COLO668 (cell line): ENCODE results near the gene EGFL6.
"Not testable (repeated sequence)": the region's sequence is repeated elsewhere in the genome, so short reads cannot be mapped to it uniquely, and the experiment has no call there.

Experiments used
- DNase-seq: peaks from one replicate; lab custom pipeline; 2025; ENCODE audit not compliant: unreplicated experiment; lab: John Stamatoyannopoulos, UW

EGFL6 gene

DNA sequence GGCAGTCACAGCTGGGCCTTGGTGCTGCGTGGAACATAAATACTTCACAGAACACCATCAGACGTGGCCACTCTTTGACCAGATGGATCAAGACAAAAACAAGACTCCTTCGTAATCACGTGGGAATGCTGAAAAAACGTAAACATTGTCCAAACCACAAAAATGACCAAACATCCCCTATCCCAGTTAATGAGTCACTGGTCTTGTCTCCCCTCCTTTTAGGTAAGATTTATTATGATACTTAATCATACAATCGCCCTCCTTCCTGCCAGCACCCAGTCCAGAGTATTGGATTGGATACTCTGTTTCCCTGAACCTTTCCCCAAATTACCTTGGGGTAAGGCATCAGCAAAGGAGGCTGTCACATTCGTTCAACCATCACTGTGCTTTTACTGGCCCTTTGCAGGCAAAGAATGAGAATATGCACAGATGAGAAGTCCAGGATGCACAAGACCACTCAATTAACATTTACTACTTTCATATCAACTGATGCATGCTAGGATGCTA is 82.9 kb downstream of the EGFL6 start:
- no peak for DNase-seq

DNA sequence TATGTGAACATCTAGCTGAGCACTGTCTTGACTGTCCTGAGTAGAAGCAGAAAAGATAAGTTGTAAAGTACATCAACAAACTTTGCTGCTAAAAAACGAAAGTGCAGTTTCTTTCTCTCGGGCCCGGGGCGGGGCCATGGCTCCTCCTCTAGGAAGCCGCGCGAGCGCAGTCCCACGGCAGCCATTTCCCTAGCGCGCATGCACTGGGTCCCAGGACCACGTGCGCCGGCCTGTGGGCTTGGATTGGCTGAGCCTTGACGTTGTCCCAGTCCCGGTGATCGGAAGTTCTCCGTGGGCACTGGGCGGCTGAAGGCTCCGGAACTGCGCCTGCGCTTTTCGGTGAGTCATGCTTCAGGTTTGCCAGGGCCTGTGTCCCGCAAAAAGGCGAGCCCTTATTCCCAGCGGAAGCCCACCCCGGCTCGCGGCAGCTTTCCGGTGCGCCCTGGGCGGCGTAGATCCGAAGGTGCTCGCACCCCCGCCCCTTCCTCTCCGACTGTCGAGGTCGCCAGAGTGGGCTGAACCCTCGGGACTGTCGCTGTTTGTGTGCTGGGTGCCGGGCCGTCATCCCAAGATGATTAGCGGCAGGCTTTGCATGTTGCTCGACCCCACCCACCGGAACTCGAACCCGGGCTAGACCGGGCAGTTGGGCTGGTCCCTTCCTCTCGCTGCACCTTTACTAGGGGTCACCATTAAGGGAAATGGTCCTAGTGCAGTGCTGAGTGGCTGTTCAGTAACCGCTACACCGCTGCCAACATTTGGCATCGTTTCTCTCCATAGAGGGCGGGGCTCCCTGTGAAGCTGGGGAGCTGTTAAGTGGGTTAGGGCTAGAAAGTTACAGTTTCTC is 83.7 kb downstream of the EGFL6 start, which contains the start of gene TCEANC:
Gene TCEANC, plus strand, starts transcription at position 292 of the 844 bp plus-strand sequence. CDS start 9,368 bp downstream, outside the sequence.
- DNase-seq, result peak; percentile 96

DNA sequence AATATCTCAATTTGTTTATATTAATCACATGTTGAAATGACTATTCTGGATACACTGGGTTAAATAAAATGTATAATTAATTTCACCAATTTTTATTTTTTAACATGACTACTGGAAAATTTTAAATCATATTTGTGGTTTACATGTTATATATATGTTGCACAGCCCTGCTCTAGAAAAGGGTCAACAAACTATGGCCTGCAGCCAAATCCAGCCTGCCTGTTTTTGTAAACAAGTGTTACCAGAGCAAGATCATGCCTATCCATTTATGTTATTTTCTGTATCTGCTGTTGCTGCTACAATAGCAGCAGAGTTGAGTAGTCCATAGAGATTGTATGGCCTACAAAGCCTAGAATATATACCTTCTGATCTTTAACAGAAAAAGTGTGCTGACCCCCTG is 84.7 kb downstream of the EGFL6 start:
- no peak for DNase-seq

DNA sequence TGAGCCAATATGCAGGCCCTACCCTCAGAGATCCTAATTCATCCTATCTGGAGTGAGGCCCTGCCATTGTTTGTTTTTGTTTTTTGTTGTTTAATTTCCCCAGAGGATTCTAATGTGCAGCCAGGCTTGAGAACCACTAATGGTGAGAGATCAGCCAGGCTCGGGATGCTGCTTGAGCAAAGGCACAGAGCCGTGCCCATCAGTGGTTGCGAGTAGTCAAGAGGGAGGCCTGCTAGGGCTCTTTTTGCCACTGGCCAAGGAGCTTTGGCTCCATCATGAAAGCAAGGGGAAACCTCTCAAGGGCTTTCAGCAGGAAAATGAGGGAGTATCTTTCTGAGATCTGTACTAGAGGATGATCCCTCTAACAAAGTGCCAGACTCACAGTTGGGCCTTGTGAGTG is 86.3 kb downstream of the EGFL6 start:
- DNase-seq, result no peak

DNA sequence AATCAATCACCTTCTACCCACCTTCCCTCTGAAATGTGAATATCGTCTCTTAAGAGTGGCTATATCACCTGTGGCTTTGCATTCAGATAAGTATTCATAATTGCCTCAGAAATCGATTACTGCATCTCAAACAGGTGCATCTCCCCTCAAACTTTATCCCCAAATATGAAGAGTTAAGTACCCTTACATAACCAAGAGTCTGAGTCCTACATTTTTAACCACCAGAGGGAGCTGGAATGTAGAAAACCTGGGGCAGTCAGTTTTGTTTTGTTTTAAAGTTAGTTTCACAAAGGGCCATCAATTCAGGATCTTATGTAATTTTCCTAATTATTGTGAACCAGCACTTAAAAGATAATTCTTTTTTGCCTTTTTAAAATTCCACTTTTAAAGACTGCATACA is 89.2 kb downstream of the EGFL6 start:
- DNase-seq, result peak; percentile 1

DNA sequence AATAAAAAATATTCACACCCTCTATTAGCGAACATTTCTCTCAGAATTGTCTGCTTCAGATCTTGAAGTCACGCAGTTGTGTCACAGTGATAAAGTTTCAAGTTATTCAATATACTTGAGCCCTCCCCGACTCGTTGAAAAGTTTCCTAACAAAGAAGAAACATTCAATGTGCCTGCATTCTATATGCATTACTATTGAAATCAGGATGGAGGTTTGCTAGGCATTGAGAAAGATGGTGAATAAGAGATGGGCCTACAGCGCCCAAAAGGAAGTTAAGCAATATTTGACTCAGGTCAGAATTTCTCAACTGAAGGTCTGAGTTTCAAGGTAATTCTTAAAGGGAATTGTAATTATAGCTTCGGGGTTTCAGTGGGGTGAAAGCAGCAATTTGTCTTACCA is 89.7 kb downstream of the EGFL6 start:
- no peak for DNase-seq

DNA sequence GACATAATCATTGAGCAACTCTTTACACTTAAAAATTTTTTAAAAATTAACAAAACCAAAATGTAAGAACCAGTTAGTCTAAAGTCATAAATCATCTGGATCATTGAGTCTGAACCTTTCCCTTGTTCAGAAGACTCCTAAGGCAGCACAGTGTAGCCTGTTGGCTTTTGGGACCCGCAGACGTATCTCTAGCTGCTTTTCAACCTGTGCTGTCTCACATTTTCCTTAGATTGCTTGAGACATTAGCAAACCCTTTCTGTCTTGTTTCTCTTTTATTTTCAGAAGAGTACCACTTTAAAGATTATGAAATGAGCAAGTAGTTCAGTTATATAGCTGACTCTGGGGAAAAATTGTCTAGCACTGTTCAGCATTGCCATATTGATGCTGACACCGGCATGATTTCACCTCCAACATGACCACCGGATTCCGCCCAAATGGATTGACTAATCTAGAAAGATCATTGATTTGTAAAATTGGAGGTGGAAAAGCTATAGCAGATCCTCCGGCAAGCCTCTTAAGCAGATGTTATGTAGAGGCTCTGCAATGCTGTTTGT is 92.4 kb downstream of the EGFL6 start:
- DNase-seq, result no peak

DNA sequence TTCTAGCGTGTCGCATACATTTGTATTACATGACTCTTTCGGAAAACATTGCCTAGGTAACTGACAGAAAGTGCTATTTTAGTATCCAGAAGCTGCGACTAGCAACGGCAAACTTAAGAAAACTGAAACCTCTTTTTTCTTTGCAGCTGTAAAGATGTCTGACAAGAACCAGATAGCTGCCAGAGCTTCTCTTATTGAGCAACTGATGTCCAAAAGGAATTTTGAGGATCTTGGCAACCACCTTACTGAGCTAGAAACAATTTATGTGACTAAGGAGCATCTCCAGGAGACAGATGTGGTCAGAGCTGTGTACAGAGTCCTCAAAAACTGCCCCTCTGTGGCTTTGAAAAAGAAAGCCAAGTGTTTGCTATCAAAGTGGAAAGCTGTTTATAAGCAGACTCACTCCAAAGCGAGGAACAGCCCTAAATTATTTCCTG is 93.0 kb downstream of the EGFL6 start:
- DNase-seq, result no peak

DNA sequence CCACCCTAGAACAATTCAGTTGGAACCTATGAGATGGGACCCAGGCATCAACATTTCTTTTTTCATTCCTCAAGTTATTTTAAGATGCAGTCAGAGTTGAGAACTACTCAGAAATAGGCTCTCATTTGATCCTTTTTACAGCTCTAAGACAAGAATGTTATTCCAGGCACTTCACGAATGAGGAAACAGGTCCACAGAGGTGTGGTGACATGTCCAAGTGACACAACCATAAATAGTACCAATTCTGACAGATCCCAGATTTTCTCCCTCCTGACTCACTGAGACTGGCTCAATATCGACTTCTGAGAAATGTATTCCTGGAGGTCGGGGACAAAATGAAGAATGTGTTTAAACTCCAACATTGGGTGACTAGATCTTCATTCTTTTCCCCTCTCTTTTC is 94.6 kb downstream of the EGFL6 start:
- DNase-seq, result no peak

DNA sequence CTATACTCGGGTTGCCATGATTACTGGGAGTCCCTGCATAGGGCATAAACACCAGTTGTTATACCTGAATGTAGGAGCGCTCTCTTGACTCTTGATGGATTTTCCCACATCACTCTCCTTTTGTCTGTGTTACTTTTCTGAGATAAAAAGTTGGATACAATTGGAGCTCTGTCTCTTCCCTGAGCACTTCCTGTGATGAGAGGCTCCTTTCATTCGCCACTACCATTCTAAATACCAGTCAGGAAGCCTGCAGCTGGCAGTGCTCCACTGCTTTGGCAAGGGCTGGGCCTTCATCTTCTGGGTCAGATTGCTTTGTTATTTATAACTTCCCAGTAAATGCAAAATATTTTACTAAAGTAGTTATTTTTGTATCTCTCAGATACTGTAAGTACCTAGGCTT is 97.4 kb downstream of the EGFL6 start:
- DNase-seq, result peak; percentile 4

DNA sequence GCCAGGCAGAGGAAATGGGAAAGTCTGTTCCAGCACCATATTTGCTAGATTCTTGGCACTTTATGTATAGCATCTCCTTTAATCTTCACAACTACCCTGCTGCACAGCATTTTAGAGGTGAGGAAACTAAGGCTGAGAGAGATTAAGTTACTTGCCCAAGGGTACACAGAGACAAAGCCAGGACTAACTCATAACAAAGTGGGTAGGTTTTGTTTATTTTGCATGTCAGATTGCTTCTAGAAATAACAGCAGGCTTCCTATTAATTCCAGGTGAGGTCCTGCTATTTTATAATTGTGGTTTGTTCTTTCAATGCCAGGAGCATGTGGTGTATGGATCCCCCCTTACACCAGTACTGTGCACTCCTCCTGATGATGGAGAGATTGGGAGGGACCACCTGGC is 98.5 kb downstream of the EGFL6 start:
- DNase-seq, result no peak

DNA sequence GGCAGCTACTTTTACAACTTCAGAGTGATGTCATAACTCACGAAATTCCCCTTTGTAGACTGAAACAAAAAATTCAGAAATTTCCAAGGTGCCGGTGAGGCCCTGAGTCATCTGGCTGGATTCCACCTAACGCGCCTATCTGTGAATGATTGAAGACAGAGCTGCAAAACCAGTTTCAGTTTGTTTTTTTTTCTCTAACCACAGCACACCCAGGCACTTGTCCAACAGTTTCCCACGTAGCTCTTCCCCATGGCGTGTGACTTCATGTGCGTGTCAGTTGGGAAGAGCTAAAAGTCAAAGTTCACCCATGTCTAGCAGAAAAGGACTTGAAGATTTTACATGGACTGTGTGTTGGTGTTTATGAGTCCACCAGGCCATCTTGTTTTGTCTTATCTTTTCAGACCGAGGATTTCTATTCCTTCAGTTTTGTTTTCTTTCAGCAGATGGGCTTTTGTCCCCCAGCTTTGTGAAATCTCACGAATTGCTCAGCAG is 99.9 kb downstream of the EGFL6 start:
- DNase-seq, result peak; percentile 51

DNA sequence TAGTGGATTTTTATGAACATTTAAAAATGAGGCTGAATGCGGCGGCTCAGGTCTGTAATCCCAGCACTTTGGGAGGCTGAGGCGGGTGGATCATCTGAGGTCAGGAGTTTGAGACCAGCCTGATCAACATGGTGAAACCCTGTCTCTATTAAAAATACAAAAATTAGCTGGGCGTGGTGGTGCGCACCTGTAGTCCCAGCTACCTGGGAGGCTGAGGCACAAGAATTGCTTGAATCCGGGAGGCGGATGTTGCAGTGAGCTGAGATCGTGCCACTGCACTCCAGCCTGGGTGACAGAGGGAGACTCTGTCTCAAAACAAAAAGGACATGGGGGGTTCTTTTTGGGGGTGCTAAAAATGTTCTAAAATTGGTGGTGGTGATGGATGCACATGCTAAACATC is 100.4 kb downstream of the EGFL6 start:
- DNase-seq, result not testable (repeated sequence)

DNA sequence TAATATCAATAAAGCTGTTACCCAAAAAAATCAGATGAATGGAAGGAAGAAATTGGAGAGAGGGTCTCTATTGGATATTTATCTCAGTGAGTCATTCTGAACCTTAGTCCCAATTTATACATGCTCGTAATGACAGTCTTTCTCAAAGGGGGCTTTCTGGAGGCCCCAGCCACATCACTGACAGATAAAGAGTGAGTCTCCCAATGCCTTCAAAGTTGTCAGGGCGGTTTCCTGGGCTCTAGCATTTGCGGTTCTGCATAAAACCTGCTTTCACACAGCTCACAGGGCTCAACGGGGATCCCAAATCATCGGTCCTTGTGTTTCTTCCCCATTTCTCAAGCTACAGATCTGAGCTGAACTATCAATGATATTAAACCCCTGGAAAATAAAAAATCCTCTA is 100.8 kb downstream of the EGFL6 start:
- no peak for DNase-seq

DNA sequence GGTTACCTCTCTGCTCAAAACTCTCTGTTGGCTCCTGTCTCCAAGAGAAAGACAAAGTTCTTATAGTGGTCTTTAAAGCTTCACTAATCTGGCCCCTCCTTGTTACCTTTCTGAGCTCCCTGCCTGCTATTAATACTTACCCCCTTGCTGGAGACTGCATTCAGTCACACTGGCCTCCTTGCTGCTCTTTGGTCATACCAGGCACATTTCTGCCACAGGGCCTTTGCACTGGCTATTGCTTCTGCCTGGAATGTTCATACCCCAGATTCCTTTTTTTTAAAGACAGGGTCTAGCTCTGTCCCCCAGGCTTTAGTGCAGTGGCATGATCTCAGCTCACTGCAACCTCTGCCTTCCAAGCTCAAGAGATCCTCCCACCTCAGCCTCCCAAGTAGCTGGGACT is 103.6 kb downstream of the EGFL6 start:
- no peak for DNase-seq

DNA sequence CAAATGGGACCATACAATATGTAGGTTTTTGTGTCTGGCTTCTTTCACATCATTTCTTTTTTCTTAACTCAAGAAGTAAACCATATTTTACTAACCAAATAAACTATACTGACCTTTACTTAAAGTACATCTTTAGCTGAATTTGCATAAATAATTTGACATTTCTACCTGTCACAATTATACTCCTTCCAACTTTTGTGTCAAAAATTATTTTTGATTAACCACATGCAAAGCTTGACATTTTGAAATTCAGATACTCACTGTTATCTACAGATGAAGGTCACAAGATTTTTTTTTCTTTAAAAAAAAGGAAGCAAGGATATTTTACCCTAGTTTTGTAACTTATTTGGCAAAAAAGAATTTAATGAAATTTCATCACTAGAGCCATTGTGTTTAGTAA is 107.5 kb downstream of the EGFL6 start:
- no peak for DNase-seq

DNA sequence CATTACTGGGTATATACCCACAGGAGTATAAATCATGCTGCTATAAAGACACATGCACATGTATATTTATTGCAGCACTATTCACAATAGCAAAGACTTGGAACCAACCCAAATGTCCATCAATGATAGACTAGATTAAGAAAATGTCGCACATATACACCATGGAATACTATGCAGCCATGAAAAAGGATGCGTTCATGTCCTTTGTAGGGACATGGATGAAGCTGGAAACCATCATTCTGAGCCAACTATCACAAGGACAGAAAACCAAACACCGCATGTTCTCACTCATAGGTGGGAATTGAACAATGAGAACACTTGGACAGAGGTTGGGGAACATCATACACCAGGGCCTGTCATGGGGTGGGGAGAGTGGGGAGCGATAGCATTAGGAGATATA is 110.3 kb downstream of the EGFL6 start:
- not testable (repeated sequence) for DNase-seq

DNA sequence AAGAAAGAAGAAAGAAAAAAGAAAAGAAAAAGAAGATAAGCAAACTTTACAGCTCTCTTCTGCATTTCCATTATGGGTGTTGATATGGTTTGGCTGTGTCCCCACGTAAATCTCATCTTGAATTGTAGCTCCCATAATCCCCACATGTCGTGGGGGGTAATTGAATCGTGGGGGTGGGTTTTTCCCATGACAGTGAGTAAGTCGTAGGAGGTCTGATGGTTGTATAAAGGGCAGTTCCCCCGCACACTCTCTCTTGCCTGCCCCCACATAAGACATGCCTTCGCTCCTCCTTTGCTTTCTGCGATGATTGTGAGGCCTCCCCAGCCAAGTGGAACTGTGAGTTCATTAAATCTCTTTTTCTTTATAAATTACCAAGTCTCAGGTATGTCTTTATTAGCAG is 112.2 kb downstream of the EGFL6 start:
- no peak for DNase-seq
